Panc1 (cell line): ENCODE results near the gene PARM1. TPM values are rescaled to one million over a fixed set of nuclear protein-coding genes. Genes with fewer than 3 reads are reported as not detected.

Experiments
- ATAC-seq: fragments of 200-7000 bp; cut with Tn5 transposase; 2 replicates; pipeline ENCODE4 v1.9.1; 2020; ENCODE audit warnings: mild to moderate bottlenecking, moderate library complexity
- BruUV-seq: library from RNA; stranded (reverse); fragments of 400-500 nt; replicated peaks from 2 replicates; lab custom pipeline; 2021; lab: Mats Ljungman, UMichigan
- CTCF ChIA-PET: fragments of 300-600 bp; sonication (Branson Sonifier 250); formaldehyde crosslinking; loops from one replicate; lab custom pipeline; 2022; ENCODE audit warnings: antibody characterized with exemption; lab: Charles Lee
- POLR2A ChIA-PET: fragments of 300-600 bp; sonication (Branson Sonifier 250); formaldehyde crosslinking; loops from one replicate; lab custom pipeline; 2022; ENCODE audit warnings: antibody characterized with exemption; lab: Charles Lee
- DNase-seq: peaks from one replicate; pipeline ENCODE4 v3.0.0-alpha.2; 2010; ENCODE audit warnings: low read depth, low spot score
- H3K27ac ChIP-seq: 2 replicates; pipeline ENCODE4 v1.5.1; 2011; ENCODE audit warnings: mild to moderate bottlenecking, low read length, inconsistent platforms
- H3K27me3 ChIP-seq: fragments of 200-500 bp; sonication (Bioruptor generic); 2 replicates; pipeline ENCODE4 v1.6.0; 2014; ENCODE audit warnings: low read length, inconsistent platforms; ENCODE audit not compliant: control insufficient read depth, insufficient read depth
- H3K36me3 ChIP-seq: fragments of 200-500 bp; sonication (Bioruptor generic); 2 replicates; pipeline ENCODE4 v1.5.1; 2014; ENCODE audit warnings: inconsistent platforms, mild to moderate bottlenecking, low read length, moderate library complexity; ENCODE audit not compliant: control insufficient read depth, insufficient read depth
- H3K4me1 ChIP-seq: 2 replicates; pipeline ENCODE4 v1.5.1; 2011; ENCODE audit warnings: inconsistent platforms, mild to moderate bottlenecking, low read length, moderate library complexity; ENCODE audit not compliant: control insufficient read depth, insufficient read depth
- H3K4me3 ChIP-seq, 2 experiments: 2 replicates each; pipeline ENCODE4 v1.5.1; 2011 to 2012; ENCODE audit warnings: low read depth in 2 of 2, low read length in 2 of 2, mild to moderate bottlenecking in 2 of 2, inconsistent platforms in 1 of 2, moderate library complexity in 1 of 2
- H3K9me3 ChIP-seq: fragments of 200-500 bp; sonication (Bioruptor generic); 2 replicates; pipeline ENCODE4 v1.5.1; 2014; ENCODE audit warnings: low read depth, mild to moderate bottlenecking, inconsistent platforms, low read length, moderate library complexity; ENCODE audit not compliant: control insufficient read depth, insufficient read depth
- CTCF ChIP-seq: fragments of 450-650 bp; IDR thresholded peaks from 2 replicates; pipeline ENCODE4 v1.5.1; 2017; ENCODE audit warnings: mild to moderate bottlenecking
- POLR2AphosphoS5 ChIP-seq: IDR thresholded peaks from 2 replicates; pipeline ENCODE4 v1.6.1; 2012; ENCODE audit warnings: mild to moderate bottlenecking, low read depth, low read length, moderate library complexity
- SIN3A ChIP-seq: IDR thresholded peaks from 2 replicates; pipeline ENCODE4 v1.6.1; 2012; ENCODE audit warnings: low read depth, mild to moderate bottlenecking, low read length, moderate library complexity, borderline replicate concordance; ENCODE audit not compliant: insufficient read depth
- TCF7L2 ChIP-seq: IDR thresholded peaks from 2 replicates; pipeline ENCODE4 v1.6.1; 2011; ENCODE audit warnings: mild to moderate bottlenecking, low read depth, low read length, inconsistent platforms
- in situ Hi-C: cut with HindIII; loops from 2 replicates; pipeline ENCODE4 v1.10.0; 2016; ENCODE audit warnings: low sequenced_read_pairs, low pct_unique_long_range_greater_than_20kb
- intact Hi-C: fragments of 100-400 bp; cut with micrococcal nuclease; formaldehyde crosslinking; loops from one replicate; pipeline ENCODE4 v1.10.0; 2022; ENCODE audit not compliant: unreplicated experiment
- total RNA-seq: library from RNA; stranded (reverse); gene quantifications from one replicate; pipeline ENCODE4 v1.2.1, GENCODE V29; 2021; ENCODE audit not compliant: unreplicated experiment
- TF ChIP-seq, protein P1 (sequence below), 2 experiments: IDR thresholded peaks; 2 replicates each; pipeline ENCODE4 v1.6.1; 2011 to 2012; ENCODE audit warnings: low read depth in 2 of 2, control low read depth in 1 of 2, low read length in 1 of 2, mild to moderate bottlenecking in 1 of 2, moderate library complexity in 1 of 2; ENCODE audit not compliant: insufficient read depth in 1 of 2

Gene PARM1
- total RNA-seq, 1 experiment from 2014 or later = 0.21 TPM

- H3K27ac ChIP-seq = no peak overlapping the region
- BruUV-seq = no TSS peak
- no peaks in the 10 kb centered on the region for H3K4me1 ChIP-seq
- H3K27me3 ChIP-seq = no peaks in the 10 kb centered on the region
- TF ChIP-seq POLR2AphosphoS5 (no peak), CTCF (no peak), SIN3A (no peak), TCF7L2 (no peak)
- TF ChIP-seq, protein P1, sequence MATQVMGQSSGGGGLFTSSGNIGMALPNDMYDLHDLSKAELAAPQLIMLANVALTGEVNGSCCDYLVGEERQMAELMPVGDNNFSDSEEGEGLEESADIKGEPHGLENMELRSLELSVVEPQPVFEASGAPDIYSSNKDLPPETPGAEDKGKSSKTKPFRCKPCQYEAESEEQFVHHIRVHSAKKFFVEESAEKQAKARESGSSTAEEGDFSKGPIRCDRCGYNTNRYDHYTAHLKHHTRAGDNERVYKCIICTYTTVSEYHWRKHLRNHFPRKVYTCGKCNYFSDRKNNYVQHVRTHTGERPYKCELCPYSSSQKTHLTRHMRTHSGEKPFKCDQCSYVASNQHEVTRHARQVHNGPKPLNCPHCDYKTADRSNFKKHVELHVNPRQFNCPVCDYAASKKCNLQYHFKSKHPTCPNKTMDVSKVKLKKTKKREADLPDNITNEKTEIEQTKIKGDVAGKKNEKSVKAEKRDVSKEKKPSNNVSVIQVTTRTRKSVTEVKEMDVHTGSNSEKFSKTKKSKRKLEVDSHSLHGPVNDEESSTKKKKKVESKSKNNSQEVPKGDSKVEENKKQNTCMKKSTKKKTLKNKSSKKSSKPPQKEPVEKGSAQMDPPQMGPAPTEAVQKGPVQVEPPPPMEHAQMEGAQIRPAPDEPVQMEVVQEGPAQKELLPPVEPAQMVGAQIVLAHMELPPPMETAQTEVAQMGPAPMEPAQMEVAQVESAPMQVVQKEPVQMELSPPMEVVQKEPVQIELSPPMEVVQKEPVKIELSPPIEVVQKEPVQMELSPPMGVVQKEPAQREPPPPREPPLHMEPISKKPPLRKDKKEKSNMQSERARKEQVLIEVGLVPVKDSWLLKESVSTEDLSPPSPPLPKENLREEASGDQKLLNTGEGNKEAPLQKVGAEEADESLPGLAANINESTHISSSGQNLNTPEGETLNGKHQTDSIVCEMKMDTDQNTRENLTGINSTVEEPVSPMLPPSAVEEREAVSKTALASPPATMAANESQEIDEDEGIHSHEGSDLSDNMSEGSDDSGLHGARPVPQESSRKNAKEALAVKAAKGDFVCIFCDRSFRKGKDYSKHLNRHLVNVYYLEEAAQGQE (IDR thresholded peaks at IDR 0.05; ENCODE audit: insufficient read depth in 1 of 2, low read depth in 2 of 2, low read length in 1 of 2) = no peak
- ChIA-PET CTCF (no interaction called here), POLR2A (no interaction called here)
- ATAC-seq = no peak
- no peaks in the 10 kb centered on the region for H3K36me3 ChIP-seq
- no peak overlapping the region for H3K4me3 ChIP-seq
- intact Hi-C loops (no loop called here), in situ Hi-C loops (no loop called here)
- DNase-seq = no peak
- no peaks in the 10 kb centered on the region for H3K9me3 ChIP-seq
Observed at GRCh38 chr4:74971862-74972261, 38.9 kb downstream of the PARM1 start.

DNA sequence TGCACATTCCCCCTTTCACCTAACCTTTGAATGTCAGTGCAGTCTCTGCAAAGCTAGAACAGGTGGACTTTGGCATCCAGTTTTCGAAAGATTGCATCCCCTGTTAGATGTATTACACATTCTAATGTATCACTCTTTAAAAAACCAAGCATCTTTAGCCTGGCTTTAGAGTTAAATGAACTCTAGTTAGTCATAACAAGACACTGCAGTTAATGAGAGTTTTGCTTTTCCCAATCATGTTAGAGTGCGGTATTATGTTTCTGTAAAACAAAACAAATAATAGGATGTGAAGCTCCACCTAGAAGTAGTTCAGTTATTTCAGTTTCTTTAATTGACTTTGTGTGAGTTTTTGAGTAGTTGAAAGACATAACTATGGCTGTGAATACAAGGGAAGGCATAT, 42.2 kb downstream of the PARM1 start:
- no peak for ATAC-seq
- POLR2A ChIA-PET = no interaction called here
- intact Hi-C loops (no loop called here), in situ Hi-C loops (no loop called here)
- no TSS peak for BruUV-seq
- Histone ChIP-seq H3K27me3 (no peaks in the 10 kb centered on the region), H3K27ac (no peak overlapping the region), H3K4me1 (no peaks in the 10 kb centered on the region), H3K36me3 (no peaks in the 10 kb centered on the region), H3K4me3 (no peak overlapping the region), H3K9me3 (no peaks in the 10 kb centered on the region)
- TF ChIP-seq CTCF = no peak
- no peak for TF ChIP-seq POLR2AphosphoS5
- TF ChIP-seq SIN3A = no peak
- TF ChIP-seq, protein P1 (IDR thresholded peaks at IDR 0.05; ENCODE audit: insufficient read depth in 1 of 2, low read depth in 2 of 2, low read length in 1 of 2) = no peak
- TF ChIP-seq TCF7L2 = no peak
- CTCF ChIA-PET = no interaction called here
- no peak for DNase-seq
